ENCODE results near the gene RASAL1. TPM values are rescaled to one million over a fixed set of nuclear protein-coding genes. Genes with fewer than 3 reads are reported as not detected.
A peak's percentile ranks its signal among the peaks of the same experiment; 100 is the strongest.

Gene RASAL1
- total and polyA plus RNA-seq, 3 experiments from 2014 or later: 0.45 to 0.72 (median 0.51) TPM

DNA sequence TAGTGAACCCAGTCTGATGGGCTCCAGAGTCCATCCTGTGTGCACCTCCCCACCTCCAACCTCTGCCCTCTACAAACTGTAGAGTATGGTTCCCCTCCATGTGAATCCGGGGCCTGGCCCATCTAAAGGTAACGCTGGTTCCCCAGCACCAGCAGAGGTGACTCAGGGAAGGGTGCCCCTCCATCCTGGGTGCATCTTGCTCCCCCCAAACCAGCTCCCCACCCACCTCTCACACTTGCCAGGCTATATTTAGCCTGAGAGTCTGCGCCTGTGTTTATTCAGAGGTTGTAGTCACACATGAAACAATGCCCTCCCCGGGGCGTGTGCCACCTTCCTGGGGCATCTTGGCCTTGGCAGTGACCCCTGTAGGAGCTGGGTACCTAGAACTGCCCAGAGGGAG lies 26.2 kb downstream of the RASAL1 start:
- H3K4me1 ChIP-seq (ENCODE audit: insufficient read depth, low read length): peaks cover 6% of the 10 kb centered on the region
- Mint-ChIP-seq H3K36me3 (no peaks in the 10 kb centered on the region), H3K27me3 (peaks cover 0 to 3% of the 10 kb centered on the region in 2 donors), H3K4me3 (peak overlapping the region in 2 of 7 donors; percentile 33 to 58), H3K27ac (peak overlapping the region; percentile 27 to 95 (median 92)), H3K9me3 (no peaks in the 10 kb centered on the region), H3K4me1 (peaks cover 16 to 26% (median 17%) of the 10 kb centered on the region in 3 donors)
- ChIA-PET POLR2A (interaction anchor here (0.8 kb wide), 1 partner anchor 152 kb away, joined by 6 read pairs; no protein-coding TSS in a partner anchor), CTCF (interaction anchor here (1.0 to 1.3 kb wide), 3 partner anchors 11 to 65 kb away, joined by 3 to 4 read pairs (median 4); no protein-coding TSS in a partner anchor)
- no peaks in the 10 kb centered on the region for H3K27me3 ChIP-seq (ENCODE audit: insufficient read depth, low read length, poor library complexity, severe bottlenecking)
- no peaks in the 10 kb centered on the region for H3K36me3 ChIP-seq (ENCODE audit: insufficient read depth, low read length)
- DNase-seq: no peak
- H3K27ac ChIP-seq (ENCODE audit: low read depth, low read length): no peak overlapping the region
- H3K9me3 ChIP-seq (ENCODE audit: low read length): no peaks in the 10 kb centered on the region
- H3K4me3 ChIP-seq (ENCODE audit: low read length): no peak overlapping the region

DNA sequence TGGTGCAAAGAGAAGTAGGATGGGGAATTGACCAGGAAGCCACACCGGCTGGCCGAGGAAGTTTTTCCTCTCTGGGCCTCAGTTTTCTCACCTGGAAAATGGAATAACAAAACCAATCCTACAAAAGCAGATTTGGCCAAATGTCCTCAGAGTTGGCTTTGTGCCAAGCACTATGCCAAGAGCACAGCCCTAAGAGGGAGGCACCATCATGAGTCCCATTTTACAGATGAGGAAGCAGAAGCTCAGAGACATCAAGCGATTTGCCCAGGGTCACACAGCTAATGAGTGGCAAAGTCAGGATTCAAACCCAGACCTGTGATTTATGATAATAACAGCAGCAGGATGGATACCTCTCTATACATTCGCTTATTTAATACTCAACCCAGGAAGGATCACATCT lies 27.3 kb downstream of the RASAL1 start:
- Mint-ChIP-seq H3K36me3 (no peaks in the 10 kb centered on the region), H3K9me3 (no peaks in the 10 kb centered on the region), H3K4me1 (peaks cover 20 to 35% (median 23%) of the 10 kb centered on the region in 3 donors), H3K4me3 (no peak overlapping the region), H3K27ac (peak overlapping the region in 4 of 8 donors; percentile 34 to 85 (median 63)), H3K27me3 (peaks cover 0 to 3% of the 10 kb centered on the region in 2 donors)
- no peaks in the 10 kb centered on the region for H3K36me3 ChIP-seq (ENCODE audit: insufficient read depth, low read length)
- H3K27me3 ChIP-seq (ENCODE audit: insufficient read depth, low read length, poor library complexity, severe bottlenecking): no peaks in the 10 kb centered on the region
- no peak for DNase-seq
- peaks cover 10% of the 10 kb centered on the region for H3K4me1 ChIP-seq (ENCODE audit: insufficient read depth, low read length)
- CTCF ChIA-PET: no interaction called here
- POLR2A ChIA-PET: no interaction called here
- H3K9me3 ChIP-seq (ENCODE audit: low read length): no peaks in the 10 kb centered on the region
- H3K4me3 ChIP-seq (ENCODE audit: low read length): no peak overlapping the region
- H3K27ac ChIP-seq (ENCODE audit: low read depth, low read length): no peak overlapping the region

DNA sequence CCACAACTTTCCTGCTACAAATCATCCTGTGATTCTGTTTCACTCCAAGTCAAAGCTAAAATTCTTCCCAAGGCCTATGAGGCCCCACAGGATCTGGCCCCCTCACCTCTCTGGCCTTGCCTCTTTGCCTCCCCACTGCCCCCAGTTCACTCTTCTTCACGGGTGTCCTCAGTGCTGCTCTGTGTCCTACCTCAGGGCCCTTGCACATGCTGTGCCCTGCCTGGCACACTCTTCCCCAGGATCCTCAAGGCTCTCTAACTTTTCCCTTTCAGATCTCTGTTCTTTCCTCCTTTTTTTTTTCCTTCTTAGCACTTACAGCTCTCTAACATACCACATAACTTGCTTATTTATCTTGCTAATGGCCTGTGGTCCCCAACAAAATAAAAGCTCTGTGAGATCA lies 29.2 kb downstream of the RASAL1 start:
- Mint-ChIP-seq H3K27me3 (peaks cover 0 to 3% of the 10 kb centered on the region in 2 donors), H3K9me3 (no peaks in the 10 kb centered on the region)

DNA sequence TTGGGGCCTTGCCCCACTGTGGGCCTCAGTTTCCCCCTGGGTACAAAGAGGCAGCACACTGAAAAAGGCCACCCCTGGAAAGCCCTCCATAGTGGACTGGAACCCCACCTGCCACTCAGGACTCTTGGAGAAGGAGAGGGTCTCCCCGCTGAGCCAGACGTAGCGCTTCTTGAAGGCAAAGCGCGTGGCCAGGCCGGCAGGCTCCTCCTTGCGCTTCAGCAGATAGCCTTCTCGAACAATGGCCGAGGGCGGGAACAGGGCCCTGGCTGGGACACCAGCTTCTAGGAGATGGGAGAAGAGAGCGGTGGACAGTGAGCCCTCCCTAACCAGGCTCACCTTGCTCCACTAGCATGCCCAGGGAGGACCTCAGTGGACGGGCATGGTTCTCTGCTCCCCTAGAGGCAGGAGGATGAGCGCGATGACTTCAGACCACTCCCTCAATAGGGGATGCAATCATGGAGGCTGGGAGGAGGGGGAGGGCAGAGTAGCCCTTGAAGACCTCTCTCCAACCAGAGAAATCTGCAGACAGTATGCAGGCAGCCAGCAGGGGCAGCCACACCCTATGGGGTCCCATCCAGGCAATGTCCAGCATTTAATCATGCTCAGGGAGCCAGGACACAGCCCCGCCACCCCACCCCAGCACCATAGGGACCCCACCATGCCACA lies 29.8 kb downstream of the RASAL1 start:
- POLR2A ChIA-PET: no interaction called here

More for the DNA sequence above, 29.2 kb downstream of the RASAL1 start:
- no peaks in the 10 kb centered on the region for H3K9me3 ChIP-seq (ENCODE audit: low read length)
- CTCF ChIA-PET: interaction anchor here (1.1 to 1.8 kb wide), 2 partner anchors 8 to 58 kb away, joined by 3 to 6 read pairs; no protein-coding TSS in a partner anchor
- no peak overlapping the region for H3K4me3 ChIP-seq (ENCODE audit: low read length)
- no peaks in the 10 kb centered on the region for H3K36me3 ChIP-seq (ENCODE audit: insufficient read depth, low read length)
- H3K27ac ChIP-seq (ENCODE audit: low read depth, low read length): no peak overlapping the region
- POLR2A ChIA-PET: no interaction called here
- H3K27me3 ChIP-seq (ENCODE audit: insufficient read depth, low read length, poor library complexity, severe bottlenecking): no peaks in the 10 kb centered on the region
- DNase-seq: no peak
- no peaks in the 10 kb centered on the region for H3K36me3 Mint-ChIP-seq
- peaks cover 10% of the 10 kb centered on the region for H3K4me1 ChIP-seq (ENCODE audit: insufficient read depth, low read length)
- peak overlapping the region in 5 of 8 donors; percentile 24 to 84 (median 38) for H3K27ac Mint-ChIP-seq
- peak overlapping the region in 2 of 7 donors; percentile 39 to 57 for H3K4me3 Mint-ChIP-seq
- H3K4me1 Mint-ChIP-seq: peaks cover 20 to 35% (median 23%) of the 10 kb centered on the region in 3 donors

DNA sequence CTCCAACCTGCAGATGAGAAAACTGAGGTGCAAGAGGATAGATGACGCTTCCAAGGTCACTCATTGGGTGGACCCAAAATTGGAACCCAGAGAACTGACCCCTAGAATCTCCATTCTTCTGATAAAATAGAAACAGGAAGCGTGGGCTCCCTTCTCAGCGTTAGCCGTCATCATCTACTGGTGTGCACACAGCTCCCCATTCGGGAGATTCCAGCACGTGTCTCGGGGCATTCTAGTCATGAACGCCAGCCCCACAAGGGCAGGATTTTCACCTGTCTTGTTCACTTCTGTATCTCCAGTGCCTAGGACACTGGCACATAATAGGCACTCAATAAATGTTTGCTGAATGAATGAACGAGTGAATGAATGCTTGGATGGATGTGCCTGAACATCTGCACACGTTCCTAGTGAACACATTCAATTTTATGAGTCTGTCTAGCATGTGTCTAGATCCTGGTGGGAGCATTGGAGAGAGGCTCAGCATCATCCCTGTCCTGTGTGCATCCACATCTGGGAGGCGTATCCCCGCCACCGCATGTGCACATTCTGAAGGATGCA lies 30.5 kb downstream of the RASAL1 start:
- H3K27me3 Mint-ChIP-seq: peaks cover 0 to 3% of the 10 kb centered on the region in 2 donors
- no peak overlapping the region for H3K4me3 ChIP-seq (ENCODE audit: low read length)
- H3K27ac Mint-ChIP-seq: peak overlapping the region in 5 of 8 donors; percentile 9 to 42 (median 36)
- H3K36me3 Mint-ChIP-seq: no peaks in the 10 kb centered on the region
- H3K27ac ChIP-seq (ENCODE audit: low read depth, low read length): no peak overlapping the region
- no peaks in the 10 kb centered on the region for H3K27me3 ChIP-seq (ENCODE audit: insufficient read depth, low read length, poor library complexity, severe bottlenecking)
- H3K4me1 Mint-ChIP-seq: peaks cover 15 to 26% (median 16%) of the 10 kb centered on the region in 3 donors
- no peaks in the 10 kb centered on the region for H3K9me3 ChIP-seq (ENCODE audit: low read length)
- peak overlapping the region in 6 of 7 donors; percentile 20 to 56 (median 41) for H3K4me3 Mint-ChIP-seq
- CTCF ChIA-PET: no interaction called here
- no peak for DNase-seq
- POLR2A ChIA-PET: no interaction called here
- H3K9me3 Mint-ChIP-seq: no peaks in the 10 kb centered on the region
- H3K4me1 ChIP-seq (ENCODE audit: insufficient read depth, low read length): peaks cover 7% of the 10 kb centered on the region
- H3K36me3 ChIP-seq (ENCODE audit: insufficient read depth, low read length): no peaks in the 10 kb centered on the region

More for the DNA sequence above, 29.8 kb downstream of the RASAL1 start:
- Mint-ChIP-seq H3K4me1 (peaks cover 20 to 32% (median 20%) of the 10 kb centered on the region in 3 donors), H3K27me3 (peaks cover 0 to 3% of the 10 kb centered on the region in 2 donors), H3K36me3 (no peaks in the 10 kb centered on the region), H3K27ac (peak overlapping the region in 3 of 8 donors; percentile 38 to 60 (median 43)), H3K4me3 (no peak overlapping the region), H3K9me3 (no peaks in the 10 kb centered on the region)
- Histone ChIP-seq H3K27me3 (ENCODE audit: insufficient read depth, low read length, poor library complexity, severe bottlenecking) (no peaks in the 10 kb centered on the region), H3K4me1 (ENCODE audit: insufficient read depth, low read length) (peaks cover 10% of the 10 kb centered on the region), H3K4me3 (ENCODE audit: low read length) (no peak overlapping the region), H3K9me3 (ENCODE audit: low read length) (no peaks in the 10 kb centered on the region), H3K36me3 (ENCODE audit: insufficient read depth, low read length) (no peaks in the 10 kb centered on the region), H3K27ac (ENCODE audit: low read depth, low read length) (no peak overlapping the region)
- CTCF ChIA-PET: interaction anchor here (1.1 to 1.8 kb wide), 2 partner anchors 8 to 58 kb away, joined by 3 to 6 read pairs; no protein-coding TSS in a partner anchor
- DNase-seq: no peak

DNA sequence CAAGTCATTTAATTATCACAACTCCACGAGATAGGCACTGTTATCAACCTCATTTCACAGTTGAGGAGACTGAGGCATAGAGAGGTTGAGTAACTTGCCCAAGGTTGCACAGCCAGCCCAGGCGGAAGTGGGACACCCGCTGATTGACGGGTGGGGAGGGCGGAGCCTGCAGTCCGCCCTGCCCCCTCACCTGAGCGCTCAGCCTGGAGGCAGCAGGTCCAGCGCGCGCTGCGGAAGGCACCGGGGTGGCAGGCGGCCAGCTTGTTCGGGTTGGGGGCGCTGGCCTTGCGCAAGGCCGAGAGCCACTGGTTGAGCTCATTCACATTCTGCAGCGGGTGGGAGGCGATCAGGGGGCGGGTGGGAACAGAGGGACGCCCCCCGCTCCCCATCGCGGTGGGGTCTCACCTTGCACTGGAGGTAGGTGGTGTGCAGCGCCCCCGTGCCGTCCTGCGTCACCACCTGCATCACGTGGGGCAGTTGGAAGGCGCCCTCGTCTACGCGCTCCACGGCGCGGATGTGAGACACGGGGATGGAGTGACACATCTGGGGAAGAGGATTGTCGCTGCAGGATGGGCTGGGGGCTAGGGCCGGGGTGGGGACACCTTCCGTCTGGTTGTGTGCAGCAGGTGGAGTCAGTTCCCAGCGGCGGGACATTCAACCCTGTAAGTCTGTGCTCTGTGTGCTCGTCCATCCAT lies 31.7 kb downstream of the RASAL1 start:
- CTCF ChIA-PET: interaction anchor here (1.0 to 1.3 kb wide), 3 partner anchors 12 to 49 kb away, joined by 4 read pairs; no protein-coding TSS in a partner anchor
- H3K4me3 ChIP-seq (ENCODE audit: low read length): peak overlapping the region; percentile 47

DNA sequence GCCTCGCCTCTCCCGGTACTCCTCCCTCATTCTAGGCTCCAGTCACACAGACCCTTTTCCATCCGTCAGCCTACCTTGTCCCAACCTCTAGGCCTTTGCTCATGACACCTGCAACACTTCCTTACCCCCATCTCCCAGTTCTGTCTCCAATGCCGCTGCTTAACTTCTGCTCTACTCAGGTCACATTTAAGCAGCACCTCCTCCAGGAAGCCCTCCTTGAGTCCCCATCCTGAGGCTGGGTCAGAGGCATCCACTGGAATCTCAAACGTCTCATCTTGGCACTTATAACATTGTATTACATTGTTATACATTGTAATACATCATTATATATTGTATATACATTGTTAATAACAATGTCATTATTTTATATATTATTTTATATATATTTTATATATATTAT lies 32.8 kb downstream of the RASAL1 start:
- H3K27me3 ChIP-seq (ENCODE audit: insufficient read depth, low read length, poor library complexity, severe bottlenecking): no peaks in the 10 kb centered on the region
- H3K9me3 ChIP-seq (ENCODE audit: low read length): no peaks in the 10 kb centered on the region
- Mint-ChIP-seq H3K27ac (peak overlapping the region in 3 of 8 donors; percentile 33 to 69 (median 66)), H3K4me3 (no peak overlapping the region), H3K9me3 (no peaks in the 10 kb centered on the region), H3K27me3 (peaks cover 0 to 5% of the 10 kb centered on the region in 2 donors), H3K4me1 (peaks cover 11 to 22% (median 12%) of the 10 kb centered on the region in 3 donors), H3K36me3 (no peaks in the 10 kb centered on the region)
- H3K36me3 ChIP-seq (ENCODE audit: insufficient read depth, low read length): no peaks in the 10 kb centered on the region
- H3K4me1 ChIP-seq (ENCODE audit: insufficient read depth, low read length): peaks cover 13% of the 10 kb centered on the region
- POLR2A ChIA-PET: no interaction called here
- H3K27ac ChIP-seq (ENCODE audit: low read depth, low read length): no peak overlapping the region
- DNase-seq: no peak
- CTCF ChIA-PET: interaction anchor here (5.1 kb wide), 1 partner anchor 53 kb away, joined by 35 read pairs; no protein-coding TSS in a partner anchor
- no peak overlapping the region for H3K4me3 ChIP-seq (ENCODE audit: low read length)

More for the DNA sequence above, 31.7 kb downstream of the RASAL1 start:
- DNase-seq: peak; percentile 36 to 75 (median 56)
- Histone ChIP-seq H3K27me3 (ENCODE audit: insufficient read depth, low read length, poor library complexity, severe bottlenecking) (no peaks in the 10 kb centered on the region), H3K27ac (ENCODE audit: low read depth, low read length) (no peak overlapping the region), H3K4me1 (ENCODE audit: insufficient read depth, low read length) (peaks cover 4% of the 10 kb centered on the region), H3K36me3 (ENCODE audit: insufficient read depth, low read length) (no peaks in the 10 kb centered on the region), H3K9me3 (ENCODE audit: low read length) (no peaks in the 10 kb centered on the region)
- Mint-ChIP-seq H3K27me3 (peaks cover 0 to 3% of the 10 kb centered on the region in 2 donors), H3K9me3 (no peaks in the 10 kb centered on the region), H3K27ac (peak overlapping the region in 6 of 8 donors; percentile 38 to 83 (median 72)), H3K4me3 (peak overlapping the region; percentile 72 to 88 (median 80)), H3K36me3 (no peaks in the 10 kb centered on the region), H3K4me1 (peaks cover 5 to 16% (median 8%) of the 10 kb centered on the region in 3 donors)
- POLR2A ChIA-PET: no interaction called here

All from CD8-positive, alpha-beta memory T cell (primary cell).